Body of pancreas (tissue), 4 donors: ENCODE data around the gene CDH2.

Experiments used
- CTCF ChIP-seq, 7 experiments: fragments of 450-650 bp in 4 of 7; fragments of 200-600 bp in 3 of 7; sonication (generic) in 3 of 7; IDR thresholded peaks; one replicate each; pipeline ENCODE4 v1.5.1; 2016 to 2019; ENCODE audit warnings: antibody characterized with exemption in 7 of 7
- POLR2A ChIP-seq, 3 donors: fragments of 450-650 bp; IDR thresholded peaks; one replicate each; pipeline ENCODE4 v1.6.1; 2016; ENCODE audit warnings: antibody characterized with exemption in 3 of 3, mild to moderate bottlenecking in 2 of 3

GRCh38 chr18:28018351-28018750, 158.6 kb downstream of the CDH2 start:
- TF ChIP-seq CTCF (IDR thresholded peaks at IDR 0.05) (no peak), POLR2A (IDR thresholded peaks at IDR 0.05) (no peak)
